Adrenal gland (tissue), 5 donors: ENCODE data around the gene KCNMA1.

Experiments
- CTCF ChIP-seq, 6 experiments: fragments of 450-650 bp in 4 of 6; fragments of 200-600 bp in 2 of 6; sonication (generic) in 1 of 6; IDR thresholded peaks; 1 replicate in 5 of 6; 2 replicates in 1 of 6; pipeline versions ENCODE4 v1.5.1 to v1.8.0; 2016 to 2021; ENCODE audit warnings: antibody characterized with exemption in 6 of 6, mild to moderate bottlenecking in 2 of 6, moderate library complexity in 1 of 6
- POLR2A ChIP-seq, 2 donors: fragments of 450-650 bp; IDR thresholded peaks; one replicate each; pipeline ENCODE4 v1.6.1; 2017; ENCODE audit warnings: antibody characterized with exemption in 2 of 2, mild to moderate bottlenecking in 2 of 2, moderate library complexity in 1 of 2
- donor health status: DM: no; HTN: no; CAD: no.

- TF ChIP-seq CTCF (IDR thresholded peaks at IDR 0.05) = no peak
- TF ChIP-seq POLR2A (IDR thresholded peaks at IDR 0.05) = no peak
Observed at GRCh38 chr10:77253556-77254064, 384.0 kb downstream of the KCNMA1 start.
